ENCODE measurements around the gene KIF6.

Gene KIF6

GRCh38 chr6:39587080-39587479, 138.1 kb downstream of the KIF6 start:
- Histone ChIP-seq H3F3A (ENCODE audit: insufficient read depth) (no peaks in the 10 kb centered on the region), H4K20me1 (ENCODE audit: low read depth, low read length) (no peaks in the 10 kb centered on the region), H3K27ac (ENCODE audit: low read depth, low read length) (no peak overlapping the region), H3K4me2 (ENCODE audit: low read depth, low read length, poor library complexity, severe bottlenecking) (no peak overlapping the region), H3K79me2 (ENCODE audit: insufficient read depth, low read length) (no peaks in the 10 kb centered on the region), H3K36me3 (ENCODE audit: low read length) (no peaks in the 10 kb centered on the region), H3K4me3 (ENCODE audit: insufficient read depth, low read length, poor library complexity, severe bottlenecking) (no peak overlapping the region), H3K9me2 (replicated peaks; ENCODE audit: insufficient read depth, low read length) (0 out of 2 replicates have a peak, but pooled peaks cover 3% of the 10 kb centered on the region), H2AFZ (ENCODE audit: low read depth, low read length, severe bottlenecking) (no peak overlapping the region), H3K9ac (ENCODE audit: low read length) (no peak overlapping the region), H3K27me3 (ENCODE audit: low read length) (no peaks in the 10 kb centered on the region), H3K9me3 (ENCODE audit: insufficient read depth, low read length) (no peaks in the 10 kb centered on the region)
- TF ChIP-seq EZH2phosphoT487 (conservative IDR thresholded peaks at IDR 0.05; ENCODE audit: low read length) = no peak

GRCh38 chr6:39585641-39586040, 139.6 kb downstream of the KIF6 start:
- Histone ChIP-seq H4K20me1 (ENCODE audit: low read depth, low read length) (no peaks in the 10 kb centered on the region), H2AFZ (ENCODE audit: low read depth, low read length, severe bottlenecking) (no peak overlapping the region), H3K9me2 (replicated peaks; ENCODE audit: insufficient read depth, low read length) (0 out of 2 replicates have a peak, but pooled peaks cover 3% of the 10 kb centered on the region), H3K79me2 (ENCODE audit: insufficient read depth, low read length) (no peaks in the 10 kb centered on the region), H3K9ac (ENCODE audit: low read length) (no peak overlapping the region), H3K4me2 (ENCODE audit: low read depth, low read length, poor library complexity, severe bottlenecking) (no peak overlapping the region), H3K27me3 (ENCODE audit: low read length) (no peaks in the 10 kb centered on the region), H3K9me3 (ENCODE audit: insufficient read depth, low read length) (no peaks in the 10 kb centered on the region), H3K36me3 (ENCODE audit: low read length) (no peaks in the 10 kb centered on the region), H3F3A (ENCODE audit: insufficient read depth) (no peaks in the 10 kb centered on the region), H3K4me3 (ENCODE audit: insufficient read depth, low read length, poor library complexity, severe bottlenecking) (no peak overlapping the region), H3K27ac (ENCODE audit: low read depth, low read length) (no peak overlapping the region)
- TF ChIP-seq EZH2phosphoT487 (conservative IDR thresholded peaks at IDR 0.05; ENCODE audit: low read length) (no peak), CTCF (IDR thresholded peaks at IDR 0.05; ENCODE audit: insufficient read depth, low read length, poor library complexity, severe bottlenecking) (no peak)

- Histone ChIP-seq H3K4me2 (ENCODE audit: low read depth, low read length, poor library complexity, severe bottlenecking) (no peak overlapping the region), H3F3A (ENCODE audit: insufficient read depth) (no peaks in the 10 kb centered on the region), H4K20me1 (ENCODE audit: low read depth, low read length) (no peaks in the 10 kb centered on the region), H3K27me3 (ENCODE audit: low read length) (no peaks in the 10 kb centered on the region), H3K9me3 (ENCODE audit: insufficient read depth, low read length) (no peaks in the 10 kb centered on the region), H3K36me3 (ENCODE audit: low read length) (no peaks in the 10 kb centered on the region), H3K9ac (ENCODE audit: low read length) (no peak overlapping the region), H3K27ac (ENCODE audit: low read depth, low read length) (no peak overlapping the region), H3K4me3 (ENCODE audit: insufficient read depth, low read length, poor library complexity, severe bottlenecking) (no peak overlapping the region), H2AFZ (ENCODE audit: low read depth, low read length, severe bottlenecking) (no peak overlapping the region), H3K79me2 (ENCODE audit: insufficient read depth, low read length) (no peaks in the 10 kb centered on the region), H3K9me2 (replicated peaks; ENCODE audit: insufficient read depth, low read length) (no peaks in the 10 kb centered on the region)
- no peak for TF ChIP-seq CTCF (IDR thresholded peaks at IDR 0.05; ENCODE audit: insufficient read depth, low read length, poor library complexity, severe bottlenecking)
- no peak for TF ChIP-seq EZH2phosphoT487 (conservative IDR thresholded peaks at IDR 0.05; ENCODE audit: low read length)
Observed at GRCh38 chr6:39577446-39578165, 147.6 kb downstream of the KIF6 start.

GRCh38 chr6:39576556-39577303, 148.5 kb downstream of the KIF6 start:
- H2AFZ ChIP-seq (ENCODE audit: low read depth, low read length, severe bottlenecking) = no peak overlapping the region
- no peaks in the 10 kb centered on the region for H3K79me2 ChIP-seq (ENCODE audit: insufficient read depth, low read length)
- no peaks in the 10 kb centered on the region for H3F3A ChIP-seq (ENCODE audit: insufficient read depth)
- TF ChIP-seq EZH2phosphoT487 (conservative IDR thresholded peaks at IDR 0.05; ENCODE audit: low read length) (no peak), CTCF (IDR thresholded peaks at IDR 0.05; ENCODE audit: insufficient read depth, low read length, poor library complexity, severe bottlenecking) (no peak)
- H4K20me1 ChIP-seq (ENCODE audit: low read depth, low read length) = no peaks in the 10 kb centered on the region
- no peaks in the 10 kb centered on the region for H3K27me3 ChIP-seq (ENCODE audit: low read length)
- no peak overlapping the region for H3K9ac ChIP-seq (ENCODE audit: low read length)
- no peaks in the 10 kb centered on the region for H3K36me3 ChIP-seq (ENCODE audit: low read length)
- H3K9me3 ChIP-seq (ENCODE audit: insufficient read depth, low read length) = no peaks in the 10 kb centered on the region
- H3K4me2 ChIP-seq (ENCODE audit: low read depth, low read length, poor library complexity, severe bottlenecking) = no peak overlapping the region
- no peaks in the 10 kb centered on the region for H3K9me2 ChIP-seq (replicated peaks; ENCODE audit: insufficient read depth, low read length)
- H3K4me3 ChIP-seq (ENCODE audit: insufficient read depth, low read length, poor library complexity, severe bottlenecking) = no peak overlapping the region
- no peak overlapping the region for H3K27ac ChIP-seq (ENCODE audit: low read depth, low read length)
